SK-N-SH (cell line): ENCODE results near the gene WDTC1. TPM values are rescaled to one million over a fixed set of nuclear protein-coding genes. Genes with fewer than 3 reads are reported as not detected.
"Not testable (repeated sequence)": the region's sequence is repeated elsewhere in the genome, so short reads cannot be mapped to it uniquely, and the experiment has no call there.

Experiments used
- CTCF ChIA-PET: fragments of 300-600, 350-600 bp; formaldehyde crosslinking; extraction: SDS; loops from one replicate; lab custom pipeline; 2021; lab: Yijun Ruan, JAX
- POLR2A ChIA-PET: fragments of 350-600 bp; sonication (Branson Sonifier 250); formaldehyde crosslinking; extraction: SDS; loops from one replicate; lab custom pipeline; 2020; ENCODE audit warnings: antibody characterized with exemption, inconsistent platforms; lab: Yijun Ruan, JAX
- DNase-seq: peaks from one replicate; pipeline ENCODE4 v3.0.0; 2012
- H2AFZ ChIP-seq: fragments of 200-600 bp; sonication (generic); 2 replicates; pipeline ENCODE4 v1.8.1; 2016; ENCODE audit warnings: antibody characterized with exemption, mild to moderate bottlenecking, low read depth
- H3F3A ChIP-seq: fragments of 200-600 bp; sonication (generic); replicated peaks from 2 replicates; pipeline ENCODE3; 2016; ENCODE audit warnings: antibody characterized with exemption, mild to moderate bottlenecking; ENCODE audit not compliant: insufficient read depth
- H3K27ac ChIP-seq, 2 experiments: fragments of 200-500 bp in 1 of 2; fragments of 200-600 bp in 1 of 2; sonication (Bioruptor generic) in 1 of 2; sonication (generic), shearing (Covaris generic) in 1 of 2; 2 replicates each; pipeline versions ENCODE4 v1.5.1 to v1.6.1; 2014 to 2016; ENCODE audit warnings: low read depth in 2 of 2, inconsistent platforms in 1 of 2, low read length in 1 of 2, mild to moderate bottlenecking in 1 of 2, mixed read lengths in 1 of 2
- H3K27me3 ChIP-seq: fragments of 200-600 bp; sonication (generic), shearing (Covaris generic); 2 replicates; pipeline ENCODE4 v1.6.1; 2016; ENCODE audit warnings: mixed run types; ENCODE audit not compliant: insufficient read depth
- H3K36me3 ChIP-seq, 2 experiments: fragments of 200-500 bp in 1 of 2; fragments of 200-600 bp in 1 of 2; sonication (Bioruptor generic) in 1 of 2; sonication (generic) in 1 of 2; replicated peaks in 1 of 2; 2 replicates each; pipeline versions ENCODE3 to v1.5.1; 2014 to 2016; ENCODE audit warnings: low read length in 1 of 2, mild to moderate bottlenecking in 1 of 2; ENCODE audit not compliant: insufficient read depth in 2 of 2, control insufficient read depth in 1 of 2
- H3K4me1 ChIP-seq, 2 experiments: fragments of 200-500 bp in 1 of 2; fragments of 200-600 bp in 1 of 2; sonication (Bioruptor generic) in 1 of 2; sonication (generic), shearing (Covaris generic) in 1 of 2; 2 replicates each; pipeline versions ENCODE4 v1.5.1 to v1.6.1; 2014 to 2016; ENCODE audit warnings: low read depth in 1 of 2, low read length in 1 of 2, mixed run types in 1 of 2; ENCODE audit not compliant: insufficient read depth in 2 of 2, control insufficient read depth in 1 of 2
- H3K4me2 ChIP-seq: fragments of 200-600 bp; sonication (generic), shearing (Covaris generic); 2 replicates; pipeline ENCODE4 v1.6.1; 2017; ENCODE audit warnings: mixed run types
- H3K4me3 ChIP-seq, 2 experiments: fragments of 200-500 bp in 1 of 2; fragments of 200-600 bp in 1 of 2; sonication (Bioruptor generic) in 1 of 2; sonication (generic), shearing (Covaris generic) in 1 of 2; 2 replicates each; pipeline versions ENCODE4 v1.5.1 to v1.8.1; 2014 to 2016; ENCODE audit warnings: low read depth in 2 of 2, inconsistent platforms in 1 of 2, low read length in 1 of 2, mild to moderate bottlenecking in 1 of 2, mixed read lengths in 1 of 2, moderate library complexity in 1 of 2
- H3K79me2 ChIP-seq: fragments of 200-600 bp; sonication (generic); 2 replicates; pipeline ENCODE4 v1.8.1; 2017; ENCODE audit warnings: mild to moderate bottlenecking; ENCODE audit not compliant: insufficient read depth
- H3K9ac ChIP-seq: fragments of 200-600 bp; sonication (generic); 2 replicates; pipeline ENCODE4 v1.6.1; 2017; ENCODE audit warnings: mixed run types
- H3K9me2 ChIP-seq: fragments of 200-600 bp; sonication (generic); 2 replicates; pipeline ENCODE4 v1.6.1; 2017; ENCODE audit warnings: mixed run types
- H3K9me3 ChIP-seq: fragments of 200-600 bp; sonication (generic); 2 replicates; pipeline ENCODE4 v1.6.1; 2017; ENCODE audit warnings: mixed run types, mild to moderate bottlenecking, moderate library complexity
- H4K20me1 ChIP-seq: fragments of 200-600 bp; sonication (generic); 2 replicates; pipeline ENCODE4 v1.6.1; 2017; ENCODE audit warnings: mild to moderate bottlenecking, mixed run types; ENCODE audit not compliant: insufficient read depth
- CHD2 ChIP-seq: fragments of 150-350 bp; IDR thresholded peaks from 2 replicates; pipeline ENCODE4 v1.6.1; 2018; ENCODE audit warnings: low read length; ENCODE audit not compliant: partially characterized antibody
- EP300 ChIP-seq, 2 experiments: IDR thresholded peaks; 2 replicates each; pipeline versions ENCODE4 v1.4.0 to v1.6.1; 2012; ENCODE audit warnings: borderline replicate concordance in 1 of 2, low read depth in 1 of 2, low read length in 1 of 2
- FOSL2 ChIP-seq: IDR thresholded peaks from 2 replicates; pipeline ENCODE4 v1.4.0; 2012; ENCODE audit warnings: low read depth, mild to moderate bottlenecking, moderate library complexity, borderline replicate concordance
- FOXJ3 ChIP-seq: sonication (generic); formaldehyde crosslinking; IDR thresholded peaks from 2 replicates; pipeline ENCODE4 v1.5.1; 2020; ENCODE audit warnings: mild to moderate bottlenecking, missing genetic modification reagents
- SMC3 ChIP-seq: IDR thresholded peaks from 2 replicates; pipeline ENCODE4 v1.6.1; 2012; ENCODE audit warnings: low read depth, low read length, improper control_type of control experiment
- TCF12 ChIP-seq: IDR thresholded peaks from 2 replicates; pipeline ENCODE4 v1.4.0; 2012
- WGBS: methylation state at CpG from one replicate; pipeline ENCODE4 v1.1.6; 2017; ENCODE audit warnings: low lambda C conversion rate; 5-methylcytosine and 5-hydroxymethylcytosine counted together
- polyA plus RNA-seq, 3 experiments: library from polyadenylated mRNA; depleted of rRNA; stranded (reverse); fragments of >200 nt; gene quantifications; 2 replicates each; pipeline ENCODE4 v1.2.3, GENCODE V29; 2012
- TF ChIP-seq, protein P1 (sequence below): IDR thresholded peaks from 2 replicates; pipeline ENCODE4 v1.4.0; 2012; ENCODE audit warnings: low read depth, borderline replicate concordance
- TF ChIP-seq, protein P2 (sequence below): fragments of 200-600 bp; sonication (generic); IDR thresholded peaks from 2 replicates; pipeline ENCODE4 v1.6.1; 2017; ENCODE audit warnings: antibody characterized with exemption, mild to moderate bottlenecking, moderate library complexity
- TF ChIP-seq, protein P3 (sequence below): fragments of 150-350 bp; IDR thresholded peaks from 2 replicates; pipeline ENCODE4 v1.6.1; 2016; ENCODE audit warnings: mild to moderate bottlenecking, low read depth, low read length
- TF ChIP-seq, protein P4 (sequence below): IDR thresholded peaks from 2 replicates; pipeline ENCODE4; 2012

Gene WDTC1
- polyA plus RNA-seq, 1 of the 3 experiments (the other 2 are of a cell fraction): 12.0 TPM

DNA sequence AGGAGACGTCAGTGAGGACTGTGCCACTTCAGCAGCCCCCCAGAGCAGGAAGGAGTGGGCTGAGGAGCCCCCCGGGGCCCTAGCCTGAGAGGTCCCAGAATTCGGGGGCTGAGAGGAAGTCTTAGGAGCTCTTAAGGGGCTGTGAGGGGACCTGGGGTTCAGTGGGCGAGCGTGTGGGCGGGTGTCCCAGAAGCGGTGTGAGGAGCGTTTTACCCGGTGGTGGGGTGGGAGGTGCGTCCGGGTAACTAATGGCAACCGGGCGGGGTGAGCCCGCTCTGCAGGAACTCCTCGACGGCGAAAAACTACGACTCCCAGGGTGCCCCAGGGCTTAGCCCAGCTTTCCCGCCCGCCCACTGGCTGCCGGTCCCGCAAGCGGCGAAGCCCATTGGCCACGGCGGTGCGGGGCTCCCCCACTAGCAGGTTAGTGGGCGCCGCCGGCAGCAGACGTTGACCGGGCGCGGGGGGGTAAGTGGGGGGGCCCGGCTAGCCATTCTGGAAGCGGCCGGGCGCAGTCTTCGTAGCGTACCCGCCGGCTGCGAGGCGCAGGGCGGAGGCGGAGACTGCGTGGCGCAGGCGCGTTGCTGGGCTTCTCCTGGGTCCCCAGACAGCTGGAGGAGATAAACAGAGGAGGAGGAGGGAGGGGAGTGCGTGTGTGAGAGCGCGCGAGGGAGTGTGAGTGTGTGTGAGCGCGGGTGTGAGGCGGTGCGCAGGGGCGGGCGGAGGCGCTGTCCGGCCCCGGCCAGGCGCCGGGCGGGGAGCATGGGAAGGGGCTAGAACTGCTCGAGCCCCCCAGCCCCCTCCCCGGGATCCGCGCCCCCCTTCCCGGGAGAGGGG, at the start of gene WDTC1 (continued):
- TF ChIP-seq, protein P1, sequence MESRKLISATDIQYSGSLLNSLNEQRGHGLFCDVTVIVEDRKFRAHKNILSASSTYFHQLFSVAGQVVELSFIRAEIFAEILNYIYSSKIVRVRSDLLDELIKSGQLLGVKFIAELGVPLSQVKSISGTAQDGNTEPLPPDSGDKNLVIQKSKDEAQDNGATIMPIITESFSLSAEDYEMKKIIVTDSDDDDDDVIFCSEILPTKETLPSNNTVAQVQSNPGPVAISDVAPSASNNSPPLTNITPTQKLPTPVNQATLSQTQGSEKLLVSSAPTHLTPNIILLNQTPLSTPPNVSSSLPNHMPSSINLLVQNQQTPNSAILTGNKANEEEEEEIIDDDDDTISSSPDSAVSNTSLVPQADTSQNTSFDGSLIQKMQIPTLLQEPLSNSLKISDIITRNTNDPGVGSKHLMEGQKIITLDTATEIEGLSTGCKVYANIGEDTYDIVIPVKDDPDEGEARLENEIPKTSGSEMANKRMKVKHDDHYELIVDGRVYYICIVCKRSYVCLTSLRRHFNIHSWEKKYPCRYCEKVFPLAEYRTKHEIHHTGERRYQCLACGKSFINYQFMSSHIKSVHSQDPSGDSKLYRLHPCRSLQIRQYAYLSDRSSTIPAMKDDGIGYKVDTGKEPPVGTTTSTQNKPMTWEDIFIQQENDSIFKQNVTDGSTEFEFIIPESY: no peak
- TF ChIP-seq TCF12: peak; percentile 31; the same call in 1 of the 2 replicates
- TF ChIP-seq SMC3: no peak
- TF ChIP-seq FOXJ3 (CRISPR knock-in tag): no peak; the same call in 1 of the 2 replicates
- TF ChIP-seq, protein P2, sequence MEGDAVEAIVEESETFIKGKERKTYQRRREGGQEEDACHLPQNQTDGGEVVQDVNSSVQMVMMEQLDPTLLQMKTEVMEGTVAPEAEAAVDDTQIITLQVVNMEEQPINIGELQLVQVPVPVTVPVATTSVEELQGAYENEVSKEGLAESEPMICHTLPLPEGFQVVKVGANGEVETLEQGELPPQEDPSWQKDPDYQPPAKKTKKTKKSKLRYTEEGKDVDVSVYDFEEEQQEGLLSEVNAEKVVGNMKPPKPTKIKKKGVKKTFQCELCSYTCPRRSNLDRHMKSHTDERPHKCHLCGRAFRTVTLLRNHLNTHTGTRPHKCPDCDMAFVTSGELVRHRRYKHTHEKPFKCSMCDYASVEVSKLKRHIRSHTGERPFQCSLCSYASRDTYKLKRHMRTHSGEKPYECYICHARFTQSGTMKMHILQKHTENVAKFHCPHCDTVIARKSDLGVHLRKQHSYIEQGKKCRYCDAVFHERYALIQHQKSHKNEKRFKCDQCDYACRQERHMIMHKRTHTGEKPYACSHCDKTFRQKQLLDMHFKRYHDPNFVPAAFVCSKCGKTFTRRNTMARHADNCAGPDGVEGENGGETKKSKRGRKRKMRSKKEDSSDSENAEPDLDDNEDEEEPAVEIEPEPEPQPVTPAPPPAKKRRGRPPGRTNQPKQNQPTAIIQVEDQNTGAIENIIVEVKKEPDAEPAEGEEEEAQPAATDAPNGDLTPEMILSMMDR: no peak
- TF ChIP-seq EP300 (IDR thresholded peaks at IDR 0.05; ENCODE audit: borderline replicate concordance in 1 of 2, low read depth in 1 of 2, low read length in 1 of 2): no peak
- TF ChIP-seq, protein P3, sequence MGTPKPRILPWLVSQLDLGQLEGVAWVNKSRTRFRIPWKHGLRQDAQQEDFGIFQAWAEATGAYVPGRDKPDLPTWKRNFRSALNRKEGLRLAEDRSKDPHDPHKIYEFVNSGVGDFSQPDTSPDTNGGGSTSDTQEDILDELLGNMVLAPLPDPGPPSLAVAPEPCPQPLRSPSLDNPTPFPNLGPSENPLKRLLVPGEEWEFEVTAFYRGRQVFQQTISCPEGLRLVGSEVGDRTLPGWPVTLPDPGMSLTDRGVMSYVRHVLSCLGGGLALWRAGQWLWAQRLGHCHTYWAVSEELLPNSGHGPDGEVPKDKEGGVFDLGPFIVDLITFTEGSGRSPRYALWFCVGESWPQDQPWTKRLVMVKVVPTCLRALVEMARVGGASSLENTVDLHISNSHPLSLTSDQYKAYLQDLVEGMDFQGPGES: no peak; the same call in none of the 2 replicates
- no peak for TF ChIP-seq FOSL2
- peak; percentile 86 for TF ChIP-seq CHD2
- TF ChIP-seq, protein P4, sequence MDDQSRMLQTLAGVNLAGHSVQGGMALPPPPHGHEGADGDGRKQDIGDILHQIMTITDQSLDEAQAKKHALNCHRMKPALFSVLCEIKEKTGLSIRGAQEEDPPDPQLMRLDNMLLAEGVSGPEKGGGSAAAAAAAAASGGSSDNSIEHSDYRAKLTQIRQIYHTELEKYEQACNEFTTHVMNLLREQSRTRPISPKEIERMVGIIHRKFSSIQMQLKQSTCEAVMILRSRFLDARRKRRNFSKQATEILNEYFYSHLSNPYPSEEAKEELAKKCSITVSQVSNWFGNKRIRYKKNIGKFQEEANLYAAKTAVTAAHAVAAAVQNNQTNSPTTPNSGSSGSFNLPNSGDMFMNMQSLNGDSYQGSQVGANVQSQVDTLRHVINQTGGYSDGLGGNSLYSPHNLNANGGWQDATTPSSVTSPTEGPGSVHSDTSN: peak; percentile 77

DNA sequence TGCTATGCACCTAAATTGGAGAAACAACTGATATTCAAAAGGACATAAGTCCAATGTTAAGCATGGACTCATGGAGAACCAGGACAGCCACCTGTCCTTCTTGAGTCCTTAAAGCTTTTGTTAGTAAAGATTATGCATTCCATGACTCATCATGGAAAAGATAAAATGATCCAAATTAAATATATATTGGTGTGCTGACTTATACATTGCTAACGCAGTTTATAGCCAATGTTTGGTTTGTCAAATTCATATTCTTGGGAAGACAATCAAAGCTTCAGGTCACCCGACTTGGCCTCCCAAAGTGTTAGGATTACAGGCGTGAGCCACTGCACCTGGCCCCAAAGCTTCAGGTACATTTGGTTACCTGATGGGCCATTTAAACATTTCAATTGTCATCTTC, 49.8 kb upstream of the WDTC1 start:
- H3K36me3 ChIP-seq, H3K4me1 ChIP-seq, H3F3A ChIP-seq, H3K27me3 ChIP-seq, H3K27ac ChIP-seq, H3K4me2 ChIP-seq, H3K9me2 ChIP-seq, H3K9me3 ChIP-seq, POLR2A ChIA-PET, H3K4me3 ChIP-seq, CTCF ChIA-PET, H2AFZ ChIP-seq, H4K20me1 ChIP-seq, DNase-seq, H3K79me2 ChIP-seq, H3K9ac ChIP-seq: not testable (repeated sequence)
- WGBS: 8% methylated on average over 3 of the region's 3 CpGs
